ENCODE data around the gene SHB. TPM values are rescaled to one million over a fixed set of nuclear protein-coding genes. Genes with fewer than 3 reads are reported as not detected.

SHB gene
- total and polyA plus RNA-seq, 2 of the 13 experiments (the other 11 are each of a cell fraction or from before 2014, with no cell fraction given), result 19.4 to 20.7 TPM

DNA sequence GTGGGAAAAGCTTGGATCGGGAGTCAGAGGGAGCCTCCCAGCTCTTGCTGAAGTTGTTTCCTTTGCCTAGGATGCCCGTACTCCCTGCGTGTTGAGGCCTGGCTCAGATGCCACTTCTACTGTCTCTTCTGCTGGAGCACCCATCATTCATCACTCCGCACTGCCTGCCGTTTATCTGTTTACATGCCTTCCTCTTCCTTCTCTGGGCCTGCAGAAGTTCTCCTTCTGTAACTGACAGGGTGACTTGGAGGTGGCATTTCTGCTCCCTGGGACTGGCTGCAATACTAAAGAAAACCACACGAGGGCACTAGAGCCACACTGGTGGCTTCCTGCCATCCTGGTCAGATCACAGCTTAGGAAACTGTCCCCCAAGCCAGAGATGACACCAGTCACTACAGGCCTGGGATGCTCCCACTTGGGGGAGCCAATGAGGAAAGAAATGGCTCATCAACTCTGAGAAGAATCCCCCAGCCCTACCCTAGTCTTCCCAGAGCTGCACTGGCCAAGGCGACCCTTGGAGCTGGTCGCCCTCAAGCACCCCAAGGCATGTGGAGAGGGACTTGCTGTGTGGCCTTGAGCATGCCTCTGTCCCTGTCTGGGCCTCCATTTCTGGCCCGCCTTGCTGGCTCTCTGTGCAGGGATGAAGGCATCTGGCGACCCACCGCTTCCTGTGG is 155.4 kb downstream of the SHB start (continued):
- TF ChIP-seq ZNF496 (CRISPR knock-in tag; IDR thresholded peaks at IDR 0.05; ENCODE audit: insufficient replicate concordance) (no peak), SP1 (IDR thresholded peaks at IDR 0.05) (no peak), SP1 (CRISPR knock-in tag; IDR thresholded peaks at IDR 0.05) (no peak), ZBTB7B (CRISPR knock-in tag; IDR thresholded peaks at IDR 0.05) (peak; percentile 45; the same call in 1 of the 2 replicates), GABPA (IDR thresholded peaks at IDR 0.05; ENCODE audit: low read depth, low read length) (no peak), GABPA (CRISPR knock-in tag; IDR thresholded peaks at IDR 0.05; ENCODE audit: low read depth) (peak; percentile 17; the same call in 1 of the 2 replicates), ZSCAN12 (CRISPR knock-in tag; IDR thresholded peaks at IDR 0.05) (no peak), ZNF446 (CRISPR knock-in tag; IDR thresholded peaks at IDR 0.05) (no peak), KDM2A (CRISPR knock-in tag; IDR thresholded peaks at IDR 0.05; ENCODE audit: borderline replicate concordance, low read depth) (peak; percentile 12; the same call in 1 of the 2 replicates), PAF1 (CRISPR knock-in tag; IDR thresholded peaks at IDR 0.05) (0 out of 2 replicates have a peak, but pooled peaks have one; percentile 67), ZKSCAN1 (IDR thresholded peaks at IDR 0.05; ENCODE audit: low read length) (peak; percentile 29; the same call in 1 of the 2 replicates), NFE2L1 (CRISPR knock-in tag; IDR thresholded peaks at IDR 0.05; ENCODE audit: borderline replicate concordance) (no peak), FOXM1 (CRISPR knock-in tag; IDR thresholded peaks at IDR 0.05) (no peak), MYNN (CRISPR knock-in tag; IDR thresholded peaks at IDR 0.05; ENCODE audit: low read depth) (no peak), NR2F6 (IDR thresholded peaks at IDR 0.05) (no peak), NR2F6 (CRISPR knock-in tag; IDR thresholded peaks at IDR 0.05) (0 out of 2 replicates have a peak, but pooled peaks have one; percentile 34), MBNL3 (CRISPR knock-in tag; conservative IDR thresholded peaks at IDR 0.05) (no peak)
- TF ChIP-seq, protein P1, sequence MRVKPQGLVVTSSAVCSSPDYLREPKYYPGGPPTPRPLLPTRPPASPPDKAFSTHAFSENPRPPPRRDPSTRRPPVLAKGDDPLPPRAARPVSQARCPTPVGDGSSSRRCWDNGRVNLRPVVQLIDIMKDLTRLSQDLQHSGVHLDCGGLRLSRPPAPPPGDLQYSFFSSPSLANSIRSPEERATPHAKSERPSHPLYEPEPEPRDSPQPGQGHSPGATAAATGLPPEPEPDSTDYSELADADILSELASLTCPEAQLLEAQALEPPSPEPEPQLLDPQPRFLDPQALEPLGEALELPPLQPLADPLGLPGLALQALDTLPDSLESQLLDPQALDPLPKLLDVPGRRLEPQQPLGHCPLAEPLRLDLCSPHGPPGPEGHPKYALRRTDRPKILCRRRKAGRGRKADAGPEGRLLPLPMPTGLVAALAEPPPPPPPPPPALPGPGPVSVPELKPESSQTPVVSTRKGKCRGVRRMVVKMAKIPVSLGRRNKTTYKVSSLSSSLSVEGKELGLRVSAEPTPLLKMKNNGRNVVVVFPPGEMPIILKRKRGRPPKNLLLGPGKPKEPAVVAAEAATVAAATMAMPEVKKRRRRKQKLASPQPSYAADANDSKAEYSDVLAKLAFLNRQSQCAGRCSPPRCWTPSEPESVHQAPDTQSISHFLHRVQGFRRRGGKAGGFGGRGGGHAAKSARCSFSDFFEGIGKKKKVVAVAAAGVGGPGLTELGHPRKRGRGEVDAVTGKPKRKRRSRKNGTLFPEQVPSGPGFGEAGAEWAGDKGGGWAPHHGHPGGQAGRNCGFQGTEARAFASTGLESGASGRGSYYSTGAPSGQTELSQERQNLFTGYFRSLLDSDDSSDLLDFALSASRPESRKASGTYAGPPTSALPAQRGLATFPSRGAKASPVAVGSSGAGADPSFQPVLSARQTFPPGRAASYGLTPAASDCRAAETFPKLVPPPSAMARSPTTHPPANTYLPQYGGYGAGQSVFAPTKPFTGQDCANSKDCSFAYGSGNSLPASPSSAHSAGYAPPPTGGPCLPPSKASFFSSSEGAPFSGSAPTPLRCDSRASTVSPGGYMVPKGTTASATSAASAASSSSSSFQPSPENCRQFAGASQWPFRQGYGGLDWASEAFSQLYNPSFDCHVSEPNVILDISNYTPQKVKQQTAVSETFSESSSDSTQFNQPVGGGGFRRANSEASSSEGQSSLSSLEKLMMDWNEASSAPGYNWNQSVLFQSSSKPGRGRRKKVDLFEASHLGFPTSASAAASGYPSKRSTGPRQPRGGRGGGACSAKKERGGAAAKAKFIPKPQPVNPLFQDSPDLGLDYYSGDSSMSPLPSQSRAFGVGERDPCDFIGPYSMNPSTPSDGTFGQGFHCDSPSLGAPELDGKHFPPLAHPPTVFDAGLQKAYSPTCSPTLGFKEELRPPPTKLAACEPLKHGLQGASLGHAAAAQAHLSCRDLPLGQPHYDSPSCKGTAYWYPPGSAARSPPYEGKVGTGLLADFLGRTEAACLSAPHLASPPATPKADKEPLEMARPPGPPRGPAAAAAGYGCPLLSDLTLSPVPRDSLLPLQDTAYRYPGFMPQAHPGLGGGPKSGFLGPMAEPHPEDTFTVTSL (CRISPR knock-in tag; IDR thresholded peaks at IDR 0.05; ENCODE audit: borderline replicate concordance), result no peak
- TF ChIP-seq, protein P2, sequence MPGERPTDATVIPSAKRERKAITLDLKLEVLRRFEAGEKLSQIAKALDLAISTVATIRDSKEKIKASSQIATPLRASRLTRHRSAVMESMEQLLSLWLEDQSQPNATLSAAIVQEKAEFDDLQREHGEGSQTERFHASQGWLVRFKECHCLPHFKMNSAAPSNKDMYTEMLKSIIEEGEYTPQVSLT (CRISPR knock-in tag; IDR thresholded peaks at IDR 0.05; ENCODE audit: borderline replicate concordance, low read depth), result no peak
- TF ChIP-seq, protein P3, sequence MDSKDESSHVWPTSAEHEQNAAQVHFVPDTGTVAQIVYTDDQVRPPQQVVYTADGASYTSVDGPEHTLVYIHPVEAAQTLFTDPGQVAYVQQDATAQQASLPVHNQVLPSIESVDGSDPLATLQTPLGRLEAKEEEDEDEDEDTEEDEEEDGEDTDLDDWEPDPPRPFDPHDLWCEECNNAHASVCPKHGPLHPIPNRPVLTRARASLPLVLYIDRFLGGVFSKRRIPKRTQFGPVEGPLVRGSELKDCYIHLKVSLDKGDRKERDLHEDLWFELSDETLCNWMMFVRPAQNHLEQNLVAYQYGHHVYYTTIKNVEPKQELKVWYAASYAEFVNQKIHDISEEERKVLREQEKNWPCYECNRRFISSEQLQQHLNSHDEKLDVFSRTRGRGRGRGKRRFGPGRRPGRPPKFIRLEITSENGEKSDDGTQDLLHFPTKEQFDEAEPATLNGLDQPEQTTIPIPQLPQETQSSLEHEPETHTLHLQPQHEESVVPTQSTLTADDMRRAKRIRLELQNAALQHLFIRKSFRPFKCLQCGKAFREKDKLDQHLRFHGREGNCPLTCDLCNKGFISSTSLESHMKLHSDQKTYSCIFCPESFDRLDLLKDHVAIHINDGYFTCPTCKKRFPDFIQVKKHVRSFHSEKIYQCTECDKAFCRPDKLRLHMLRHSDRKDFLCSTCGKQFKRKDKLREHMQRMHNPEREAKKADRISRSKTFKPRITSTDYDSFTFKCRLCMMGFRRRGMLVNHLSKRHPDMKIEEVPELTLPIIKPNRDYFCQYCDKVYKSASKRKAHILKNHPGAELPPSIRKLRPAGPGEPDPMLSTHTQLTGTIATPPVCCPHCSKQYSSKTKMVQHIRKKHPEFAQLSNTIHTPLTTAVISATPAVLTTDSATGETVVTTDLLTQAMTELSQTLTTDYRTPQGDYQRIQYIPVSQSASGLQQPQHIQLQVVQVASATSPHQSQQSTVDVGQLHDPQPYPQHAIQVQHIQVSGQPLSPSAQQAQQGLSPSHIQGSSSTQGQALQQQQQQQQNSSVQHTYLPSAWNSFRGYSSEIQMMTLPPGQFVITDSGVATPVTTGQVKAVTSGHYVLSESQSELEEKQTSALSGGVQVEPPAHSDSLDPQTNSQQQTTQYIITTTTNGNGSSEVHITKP (CRISPR knock-in tag; IDR thresholded peaks at IDR 0.05; ENCODE audit: low read depth), result no peak

All from HepG2 (cell line).